ENCODE measurements around the gene CRYAA. TPM values are rescaled to one million over a fixed set of nuclear protein-coding genes. Genes with fewer than 3 reads are reported as not detected.

The CRYAA gene
- total and polyA plus RNA-seq, 2 donors (not counting 3 experiments of a cell fraction or from before 2014, with no cell fraction given) = not detected

GRCh38 chr21:43196826-43197225 lies 28.0 kb downstream of the CRYAA start:
- no peak overlapping the region for H2AFZ ChIP-seq (ENCODE audit: low read depth, low read length)
- no peak overlapping the region for H3K4me2 ChIP-seq (ENCODE audit: insufficient read depth, low read length)
- H3K36me3 ChIP-seq (ENCODE audit: control insufficient read depth in 2 of 2, extremely low read depth in 1 of 2, insufficient read depth in 2 of 2, low read length in 2 of 2) = no peaks in the 10 kb centered on the region
- CTCF ChIA-PET = no interaction called here
- no peaks in the 10 kb centered on the region for H4K20me1 ChIP-seq (replicated peaks; ENCODE audit: control insufficient read depth, extremely low read depth, insufficient read depth, low read length)
- H3K4me3 ChIP-seq (replicated peaks in 1 of 3; ENCODE audit: insufficient read depth in 1 of 3, low read depth in 1 of 3, low read length in 3 of 3) = no peak overlapping the region
- no peak overlapping the region for H3K27ac ChIP-seq (ENCODE audit: insufficient read depth, low read depth, low read length)
- H3K9me1 ChIP-seq (replicated peaks; ENCODE audit: control insufficient read depth, extremely low read depth, insufficient read depth, low read length) = no peaks in the 10 kb centered on the region
- H3K9me3 ChIP-seq (replicated peaks; ENCODE audit: control insufficient read depth, insufficient read depth, low read length) = peaks cover 4% of the 10 kb centered on the region
- H3K27me3 ChIP-seq (ENCODE audit: control insufficient read depth in 2 of 2, insufficient read depth in 2 of 2, low read length in 2 of 2) = peaks cover 11 to 27% of the 10 kb centered on the region in 2 experiments
- TF ChIP-seq POLR2AphosphoS5 (IDR thresholded peaks at IDR 0.05; ENCODE audit: insufficient read depth, low read depth, low read length) = no peak
- TF ChIP-seq EZH2 (IDR thresholded peaks at IDR 0.05; ENCODE audit: borderline replicate concordance, low read depth, low read length, severe bottlenecking) = no peak
- no peak for TF ChIP-seq MAX (IDR thresholded peaks at IDR 0.05; ENCODE audit: insufficient read depth, insufficient read length)
- TF ChIP-seq CTCF (IDR thresholded peaks at IDR 0.05; ENCODE audit: extremely low read depth in 1 of 2, insufficient read depth in 1 of 2, low read depth in 1 of 2, low read length in 2 of 2) = no peak
- no peak for TF ChIP-seq FOS (IDR thresholded peaks at IDR 0.05; ENCODE audit: borderline replicate concordance, insufficient read depth, low read length)
- no peak for TF ChIP-seq POLR2A (IDR thresholded peaks at IDR 0.05; ENCODE audit: low read depth, low read length)
- H3K9ac ChIP-seq (replicated peaks; ENCODE audit: extremely low read depth, insufficient read depth, low read length) = no peak overlapping the region
- no peak for DNase-seq (ENCODE audit: low read depth, low spot score)
- BruUV-seq (replicated peaks) = no TSS peak
- intact Hi-C loops (cut with micrococcal nuclease) (no loop called here), dilution Hi-C loops (cut with MboI; ENCODE audit: extremely low pct_ligation_motif_present, low sequenced_read_pairs) (no loop called here)
- H3K79me2 ChIP-seq (ENCODE audit: control insufficient read depth, insufficient read depth, low read length) = no peaks in the 10 kb centered on the region
- H3K4me1 ChIP-seq (ENCODE audit: control insufficient read depth, extremely low read depth, insufficient read depth, low read length) = no peaks in the 10 kb centered on the region
- POLR2A ChIA-PET = no interaction called here
- FAIRE-seq = no peak

- CTCF ChIA-PET = no interaction called here
- no peak overlapping the region for H3K9ac ChIP-seq (replicated peaks; ENCODE audit: extremely low read depth, insufficient read depth, low read length)
- no peaks in the 10 kb centered on the region for H3K9me1 ChIP-seq (replicated peaks; ENCODE audit: control insufficient read depth, extremely low read depth, insufficient read depth, low read length)
- dilution Hi-C loops (cut with MboI; ENCODE audit: extremely low pct_ligation_motif_present, low sequenced_read_pairs) = no loop called here
- TF ChIP-seq POLR2A (IDR thresholded peaks at IDR 0.05; ENCODE audit: low read depth, low read length) (no peak), MYC (IDR thresholded peaks at IDR 0.05; ENCODE audit: low read depth, low read length) (no peak), MAX (IDR thresholded peaks at IDR 0.05; ENCODE audit: insufficient read depth, insufficient read length) (no peak), FOS (IDR thresholded peaks at IDR 0.05; ENCODE audit: borderline replicate concordance, insufficient read depth, low read length) (no peak), EZH2 (IDR thresholded peaks at IDR 0.05; ENCODE audit: borderline replicate concordance, low read depth, low read length, severe bottlenecking) (no peak), CTCF (IDR thresholded peaks at IDR 0.05; ENCODE audit: extremely low read depth in 1 of 2, insufficient read depth in 1 of 2, low read depth in 1 of 2, low read length in 2 of 2) (no peak), JUN (IDR thresholded peaks at IDR 0.05; ENCODE audit: borderline replicate concordance, insufficient read depth, insufficient read length, low read depth) (no peak), POLR2AphosphoS5 (IDR thresholded peaks at IDR 0.05; ENCODE audit: insufficient read depth, low read depth, low read length) (no peak), GATA2 (IDR thresholded peaks at IDR 0.05; ENCODE audit: insufficient read depth, insufficient read length, low read depth, low read length) (no peak)
- H3K79me2 ChIP-seq (ENCODE audit: control insufficient read depth, insufficient read depth, low read length) = no peaks in the 10 kb centered on the region
- FAIRE-seq = no peak
- no TSS peak for BruUV-seq (replicated peaks)
- no peaks in the 10 kb centered on the region for H4K20me1 ChIP-seq (replicated peaks; ENCODE audit: control insufficient read depth, extremely low read depth, insufficient read depth, low read length)
- H3K4me2 ChIP-seq (ENCODE audit: insufficient read depth, low read length) = no peak overlapping the region
- H3K4me1 ChIP-seq (ENCODE audit: control insufficient read depth, extremely low read depth, insufficient read depth, low read length) = no peaks in the 10 kb centered on the region
- no peak overlapping the region for H3K27ac ChIP-seq (ENCODE audit: insufficient read depth, low read depth, low read length)
- POLR2A ChIA-PET = no interaction called here
- H3K4me3 ChIP-seq (replicated peaks in 1 of 3; ENCODE audit: insufficient read depth in 1 of 3, low read depth in 1 of 3, low read length in 3 of 3) = no peak overlapping the region
- H2AFZ ChIP-seq (ENCODE audit: low read depth, low read length) = no peak overlapping the region
- peaks cover 4% of the 10 kb centered on the region for H3K9me3 ChIP-seq (replicated peaks; ENCODE audit: control insufficient read depth, insufficient read depth, low read length)
- no peaks in the 10 kb centered on the region for H3K36me3 ChIP-seq (ENCODE audit: control insufficient read depth in 2 of 2, extremely low read depth in 1 of 2, insufficient read depth in 2 of 2, low read length in 2 of 2)
- no peak for DNase-seq (ENCODE audit: low read depth, low spot score)
- peaks cover 11 to 27% of the 10 kb centered on the region in 2 experiments for H3K27me3 ChIP-seq (ENCODE audit: control insufficient read depth in 2 of 2, insufficient read depth in 2 of 2, low read length in 2 of 2)
- intact Hi-C loops (cut with micrococcal nuclease) = no loop called here
Measured at GRCh38 chr21:43198376-43198775, 29.6 kb downstream of the CRYAA start.

Data from endothelial cell of umbilical vein (primary cell).